ENCODE data around the gene MICAL1.

MICAL1 gene

GRCh38 chr6:109460161-109460829 lies 4.7 kb upstream of the MICAL1 start:
- CTCF ChIA-PET = interaction anchor here (0.6 to 1.5 kb wide), 5 partner anchors 10 to 492 kb away, joined by 3 to 8 read pairs (median 3); no protein-coding TSS in a partner anchor
- peaks cover 5 to 28% (median 17%) of the 10 kb centered on the region in 4 experiments for H3K36me3 ChIP-seq (ENCODE audit: control insufficient read depth in 4 of 4, insufficient read depth in 4 of 4, low read length in 3 of 4)
- POLR2A ChIA-PET = interaction anchor here (0.6 kb wide), 1 partner anchor 295 kb away, joined by 3 read pairs; no protein-coding TSS in a partner anchor
- H3K27me3 ChIP-seq (replicated peaks in 2 of 5; ENCODE audit: control insufficient read depth in 4 of 5, insufficient read depth in 5 of 5, low read length in 4 of 5) = no peaks in the 10 kb centered on the region
- H3K4me1 ChIP-seq (ENCODE audit: control extremely low read depth in 1 of 4, control insufficient read depth in 4 of 4, insufficient read depth in 4 of 4, low read length in 3 of 4) = peaks cover 4 to 35% (median 21%) of the 10 kb centered on the region in 4 experiments
- no peak overlapping the region for H3K4me3 ChIP-seq (ENCODE audit: control insufficient read depth in 1 of 7, extremely low read depth in 1 of 7, insufficient read depth in 4 of 7, low read depth in 2 of 7, low read length in 6 of 7)
- DNase-seq = no peak
- H3K9me3 ChIP-seq (ENCODE audit: control extremely low read depth in 1 of 5, control insufficient read depth in 4 of 5, insufficient read depth in 2 of 5, low read depth in 1 of 5, low read length in 4 of 5) = no peaks in the 10 kb centered on the region
- no peak overlapping the region for H3K27ac ChIP-seq (ENCODE audit: insufficient read depth in 1 of 2, low read depth in 1 of 2, low read length in 2 of 2, poor library complexity in 1 of 2, severe bottlenecking in 2 of 2)
- WGBS (ENCODE audit: insufficient coverage) = no CpG with 5 or more reads among the region's 3 CpGs

DNA sequence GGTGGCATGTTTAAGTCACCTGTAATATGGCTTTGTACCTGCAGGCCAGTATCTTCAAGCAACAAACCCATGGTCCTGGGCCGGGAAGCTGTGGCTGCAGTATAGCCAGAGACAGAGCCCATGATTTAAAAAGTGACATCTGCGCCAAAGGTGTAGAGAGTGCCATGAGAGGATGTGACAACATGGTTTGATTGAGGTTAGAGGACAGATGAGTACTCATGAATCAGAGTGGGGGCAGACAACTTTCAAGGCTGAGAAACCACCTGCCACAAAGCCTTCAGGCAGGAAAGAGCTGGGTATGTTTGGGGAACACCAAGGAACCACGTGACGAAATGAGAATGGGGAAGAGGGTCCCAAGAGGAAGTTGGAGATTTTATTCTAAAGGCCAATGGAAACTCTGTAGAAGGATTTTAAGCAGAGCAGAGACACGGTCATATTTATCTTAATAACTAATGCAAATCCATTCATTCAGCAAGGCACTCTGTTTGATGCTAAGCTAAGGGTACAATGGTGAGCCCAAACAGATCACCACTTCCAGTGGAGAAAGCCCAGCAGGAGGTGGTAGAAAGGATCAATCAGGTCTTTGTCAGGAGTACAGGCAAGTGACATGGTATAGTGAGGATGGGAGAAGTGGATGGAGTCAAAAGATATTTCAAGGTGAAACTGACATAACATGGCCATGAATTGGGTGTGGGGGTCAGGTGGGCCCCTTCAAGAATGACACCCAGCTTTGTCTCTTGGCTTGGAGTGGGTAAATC lies 3.4 kb upstream of the MICAL1 start:
- peak; percentile 40 to 82 (median 79) for DNase-seq
- Histone ChIP-seq H3K9me3 (ENCODE audit: control extremely low read depth in 1 of 5, control insufficient read depth in 4 of 5, insufficient read depth in 2 of 5, low read depth in 1 of 5, low read length in 4 of 5) (no peaks in the 10 kb centered on the region), H3K4me1 (ENCODE audit: control extremely low read depth in 1 of 4, control insufficient read depth in 4 of 4, insufficient read depth in 4 of 4, low read length in 3 of 4) (peaks cover 6 to 45% (median 31%) of the 10 kb centered on the region in 4 experiments), H3K36me3 (ENCODE audit: control insufficient read depth in 4 of 4, insufficient read depth in 4 of 4, low read length in 3 of 4) (peaks cover 0 to 18% (median 9%) of the 10 kb centered on the region in 4 experiments), H3K4me3 (ENCODE audit: control insufficient read depth in 1 of 7, extremely low read depth in 1 of 7, insufficient read depth in 4 of 7, low read depth in 2 of 7, low read length in 6 of 7) (no peak overlapping the region), H3K27ac (ENCODE audit: insufficient read depth in 1 of 2, low read depth in 1 of 2, low read length in 2 of 2, poor library complexity in 1 of 2, severe bottlenecking in 2 of 2) (peak overlapping the region in 1 of 2 experiments; percentile 1), H3K27me3 (replicated peaks in 2 of 5; ENCODE audit: control insufficient read depth in 4 of 5, insufficient read depth in 5 of 5, low read length in 4 of 5) (no peaks in the 10 kb centered on the region)
- 69% methylated on average over 2 of the region's 5 CpGs for WGBS (ENCODE audit: insufficient coverage)
- ChIA-PET CTCF (interaction anchor here (0.6 to 9.8 kb wide), 4 partner anchors 18 to 237 kb away, joined by 3 to 125 read pairs (median 4); partner anchors contain the start of genes PPIL6, SMPD2 and ZBTB24), POLR2A (no interaction called here)

DNA sequence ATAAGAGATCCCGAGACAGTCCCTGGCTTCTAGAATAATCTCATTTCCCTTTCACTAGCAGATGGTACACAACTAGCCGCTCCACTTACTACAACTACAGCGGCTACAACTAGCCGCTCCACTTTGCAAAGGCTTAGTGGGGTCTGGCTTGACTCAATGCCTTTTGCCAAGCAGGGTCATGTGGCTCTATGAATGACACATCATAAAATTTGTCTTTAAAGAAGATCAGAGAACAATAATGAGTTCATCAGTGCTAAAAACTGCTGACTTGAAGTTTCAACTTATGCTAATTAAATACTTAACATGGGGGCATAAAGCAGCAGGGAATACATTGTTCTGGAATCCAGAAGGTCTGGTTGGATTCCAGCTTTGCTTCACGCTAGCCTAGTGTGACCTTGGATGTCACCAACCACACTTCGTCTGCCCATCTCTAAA lies 2.0 kb upstream of the MICAL1 start:
- H3K9me3 ChIP-seq (ENCODE audit: control extremely low read depth in 1 of 5, control insufficient read depth in 4 of 5, insufficient read depth in 2 of 5, low read depth in 1 of 5, low read length in 4 of 5) = no peaks in the 10 kb centered on the region
- H3K27ac ChIP-seq (ENCODE audit: insufficient read depth in 1 of 2, low read depth in 1 of 2, low read length in 2 of 2, poor library complexity in 1 of 2, severe bottlenecking in 2 of 2) = no peak overlapping the region
- no peaks in the 10 kb centered on the region for H3K27me3 ChIP-seq (replicated peaks in 2 of 5; ENCODE audit: control insufficient read depth in 4 of 5, insufficient read depth in 5 of 5, low read length in 4 of 5)
- H3K4me3 ChIP-seq (ENCODE audit: control insufficient read depth in 1 of 7, extremely low read depth in 1 of 7, insufficient read depth in 4 of 7, low read depth in 2 of 7, low read length in 6 of 7) = no peak overlapping the region
- H3K4me1 ChIP-seq (ENCODE audit: control extremely low read depth in 1 of 4, control insufficient read depth in 4 of 4, insufficient read depth in 4 of 4, low read length in 3 of 4) = peaks cover 8 to 55% (median 39%) of the 10 kb centered on the region in 4 experiments
- CTCF ChIA-PET = interaction anchor here (1.6 to 9.8 kb wide), 3 partner anchors 8 to 22 kb away, joined by 4 to 125 read pairs (median 9); partner anchors contain the start of genes PPIL6 and SMPD2
- POLR2A ChIA-PET = no interaction called here
- DNase-seq = no peak
- WGBS (ENCODE audit: insufficient coverage) = 88% methylated on average over 6 of the region's 6 CpGs
- H3K36me3 ChIP-seq (ENCODE audit: control insufficient read depth in 4 of 4, insufficient read depth in 4 of 4, low read length in 3 of 4) = peaks cover 0 to 22% (median 9%) of the 10 kb centered on the region in 4 experiments

DNA sequence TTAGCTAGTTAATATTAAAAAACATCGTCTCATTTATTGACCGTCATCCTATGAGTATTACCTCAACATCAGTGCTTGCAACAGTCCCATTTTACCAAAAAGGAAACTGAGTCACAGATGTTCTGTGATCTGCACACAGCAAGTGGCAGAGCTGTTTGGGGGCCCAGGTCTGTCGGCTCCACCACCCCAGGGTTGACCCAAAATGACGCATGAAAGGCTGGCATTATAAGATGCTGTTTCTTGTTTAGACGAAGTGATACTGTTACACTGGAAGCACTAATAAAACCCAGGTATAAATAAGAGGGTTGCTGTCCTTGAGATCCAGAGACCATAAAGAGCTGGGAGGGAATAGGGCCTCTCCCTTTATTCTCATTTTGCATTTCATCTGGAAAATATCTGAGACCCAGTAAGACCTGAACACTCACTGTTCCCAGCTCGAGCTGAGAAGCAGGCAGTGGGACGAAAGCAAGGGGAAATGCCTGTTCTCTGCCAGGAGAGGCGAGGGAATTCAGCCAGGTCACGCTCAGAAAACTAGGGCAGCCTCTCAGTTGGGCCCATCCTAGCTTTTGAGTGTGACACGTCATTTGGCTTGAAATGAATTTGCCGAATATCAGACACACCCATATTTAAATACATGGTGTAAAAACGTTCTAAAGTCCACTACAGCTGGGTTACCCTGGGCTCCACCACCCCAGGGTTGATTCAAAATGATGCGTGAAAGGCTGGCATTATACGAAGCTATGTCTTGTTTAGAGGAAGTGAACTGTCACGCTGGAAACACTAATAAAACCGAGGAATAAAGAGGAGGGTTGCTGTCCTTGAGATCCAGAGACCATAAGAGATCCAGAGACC lies 1.4 kb upstream of the MICAL1 start:
- Histone ChIP-seq H3K27ac (ENCODE audit: insufficient read depth in 1 of 2, low read depth in 1 of 2, low read length in 2 of 2, poor library complexity in 1 of 2, severe bottlenecking in 2 of 2) (no peak overlapping the region), H3K4me3 (ENCODE audit: control insufficient read depth in 1 of 7, extremely low read depth in 1 of 7, insufficient read depth in 4 of 7, low read depth in 2 of 7, low read length in 6 of 7) (peak overlapping the region in 4 of 7 experiments; percentile 68 to 97 (median 88)), H3K4me1 (ENCODE audit: control extremely low read depth in 1 of 4, control insufficient read depth in 4 of 4, insufficient read depth in 4 of 4, low read length in 3 of 4) (peaks cover 8 to 55% (median 39%) of the 10 kb centered on the region in 4 experiments), H3K36me3 (ENCODE audit: control insufficient read depth in 4 of 4, insufficient read depth in 4 of 4, low read length in 3 of 4) (peaks cover 0 to 22% (median 10%) of the 10 kb centered on the region in 4 experiments), H3K9me3 (ENCODE audit: control extremely low read depth in 1 of 5, control insufficient read depth in 4 of 5, insufficient read depth in 2 of 5, low read depth in 1 of 5, low read length in 4 of 5) (no peaks in the 10 kb centered on the region), H3K27me3 (replicated peaks in 2 of 5; ENCODE audit: control insufficient read depth in 4 of 5, insufficient read depth in 5 of 5, low read length in 4 of 5) (no peaks in the 10 kb centered on the region)
- ChIA-PET CTCF (interaction anchor here (1.3 to 9.8 kb wide), 7 partner anchors 7 to 26 kb away, joined by 3 to 125 read pairs (median 6); partner anchors contain the start of genes PPIL6, SMPD2 and ZBTB24), POLR2A (interaction anchor here (1.8 kb wide), 1 partner anchor 26 kb away, joined by 5 read pairs; the partner anchor contains the start of gene ZBTB24)
- DNase-seq = no peak
- 86% methylated on average over 13 of the region's 16 CpGs for WGBS (ENCODE audit: insufficient coverage)

DNA sequence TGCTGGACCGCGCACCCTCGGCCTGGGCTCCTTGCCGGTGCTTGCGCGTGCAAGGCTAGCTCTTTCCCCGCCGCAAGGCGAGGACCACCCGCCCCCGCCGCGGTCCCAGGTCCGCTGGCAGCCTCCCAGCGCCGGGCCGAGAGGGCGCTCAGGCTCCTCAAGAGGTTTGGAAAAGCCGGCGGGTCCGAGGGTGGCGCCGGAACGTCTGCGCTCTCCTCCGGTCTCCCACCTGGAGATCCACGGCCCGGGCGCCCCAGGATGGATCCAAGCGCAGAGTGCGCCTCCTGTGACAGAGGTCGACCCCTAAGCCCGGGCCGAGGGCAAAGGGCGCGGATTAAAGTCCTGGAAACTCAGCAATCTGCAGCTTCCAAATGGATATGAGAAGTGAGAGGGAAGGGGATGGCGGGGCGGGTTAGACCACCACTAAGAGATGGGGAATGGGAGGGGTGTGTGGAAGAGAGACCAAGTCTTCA lies 575 bp upstream of the MICAL1 start:
- no peak for DNase-seq
- Histone ChIP-seq H3K36me3 (ENCODE audit: control insufficient read depth in 4 of 4, insufficient read depth in 4 of 4, low read length in 3 of 4) (peaks cover 2 to 24% (median 14%) of the 10 kb centered on the region in 4 experiments), H3K4me3 (ENCODE audit: control insufficient read depth in 1 of 7, extremely low read depth in 1 of 7, insufficient read depth in 4 of 7, low read depth in 2 of 7, low read length in 6 of 7) (peak overlapping the region; percentile 56 to 97 (median 86)), H3K9me3 (ENCODE audit: control extremely low read depth in 1 of 5, control insufficient read depth in 4 of 5, insufficient read depth in 2 of 5, low read depth in 1 of 5, low read length in 4 of 5) (no peaks in the 10 kb centered on the region), H3K27ac (ENCODE audit: insufficient read depth in 1 of 2, low read depth in 1 of 2, low read length in 2 of 2, poor library complexity in 1 of 2, severe bottlenecking in 2 of 2) (peak overlapping the region in 1 of 2 experiments; percentile 54), H3K4me1 (ENCODE audit: control extremely low read depth in 1 of 4, control insufficient read depth in 4 of 4, insufficient read depth in 4 of 4, low read length in 3 of 4) (peaks cover 8 to 55% (median 39%) of the 10 kb centered on the region in 4 experiments), H3K27me3 (replicated peaks in 2 of 5; ENCODE audit: control insufficient read depth in 4 of 5, insufficient read depth in 5 of 5, low read length in 4 of 5) (no peaks in the 10 kb centered on the region)
- ChIA-PET CTCF (interaction anchor here (0.6 to 9.8 kb wide), 7 partner anchors 8 to 71 kb away, joined by 3 to 125 read pairs (median 6); partner anchors contain the start of genes PPIL6, SMPD2 and ZBTB24), POLR2A (interaction anchor here (1.8 to 3.0 kb wide), 2 partner anchors 15 to 27 kb away, joined by 5 to 29 read pairs; partner anchors contain the start of genes PPIL6, SMPD2 and ZBTB24)
- WGBS (ENCODE audit: insufficient coverage) = 14% methylated on average over 38 of the region's 38 CpGs
